ENCODE data around the gene ATP2B3.
"Not testable (repeated sequence)": the region's sequence is repeated elsewhere in the genome, so short reads cannot be mapped to it uniquely, and the experiment has no call there.

The ATP2B3 gene

DNA sequence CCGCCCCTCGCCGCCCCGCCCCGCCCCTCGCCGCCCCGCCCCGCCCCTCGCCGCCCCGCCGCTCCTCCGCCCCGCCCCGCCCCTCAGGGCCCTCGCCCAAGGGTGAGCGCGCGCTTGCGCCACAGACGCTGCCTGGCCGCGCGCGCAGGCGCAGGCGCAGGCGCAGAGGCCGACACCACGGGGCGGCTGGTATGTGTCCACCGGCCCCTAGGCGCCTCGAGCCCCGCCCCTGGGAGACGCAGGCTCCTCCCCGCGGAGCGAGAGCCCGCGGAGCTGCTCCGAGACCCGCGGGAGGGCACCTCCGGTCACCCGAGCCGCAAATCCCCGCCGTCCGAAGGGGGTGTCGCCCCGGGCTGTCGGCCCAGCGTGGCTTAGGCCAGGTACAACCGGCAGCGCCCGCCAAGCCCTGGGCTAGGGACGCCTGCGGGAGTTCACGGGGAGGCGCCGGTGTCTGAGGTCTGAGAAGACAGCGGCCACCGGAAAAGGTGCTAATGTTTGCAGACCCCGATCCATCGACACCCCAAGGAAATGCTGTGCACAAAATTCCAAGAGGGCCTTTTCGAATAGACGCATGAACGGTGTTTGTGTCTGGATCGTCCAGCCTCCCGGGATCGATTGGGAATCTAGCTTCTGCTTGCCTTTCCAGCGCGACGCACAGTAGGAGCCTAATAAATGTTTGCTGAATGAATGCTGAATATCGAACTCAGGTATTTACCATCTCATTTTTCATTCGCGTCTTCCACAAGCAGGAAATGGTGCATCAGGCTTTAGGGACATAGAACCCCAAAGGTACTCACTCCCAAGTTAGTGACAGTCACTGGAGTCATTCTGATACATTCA, 82.0 kb downstream of the ATP2B3 start:
- DNase-seq: peak; percentile 44

DNA sequence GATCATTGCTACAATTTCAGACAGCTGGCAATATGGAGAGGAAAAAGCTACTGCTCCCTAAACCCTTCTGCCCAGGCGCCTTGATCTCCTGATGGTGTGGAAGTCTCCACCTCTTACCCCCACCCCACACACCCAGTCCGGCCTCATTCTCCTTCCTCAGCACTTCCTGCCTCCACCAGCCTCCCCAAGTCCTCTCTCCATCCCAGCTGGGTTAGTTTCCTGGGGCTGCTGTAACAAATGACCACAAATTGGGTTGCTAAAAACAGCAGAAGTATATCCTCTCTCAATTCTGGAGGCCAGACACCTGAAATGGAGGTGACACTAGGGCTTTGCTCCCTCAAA, 82.6 kb downstream of the ATP2B3 start:
- no peak for DNase-seq

DNA sequence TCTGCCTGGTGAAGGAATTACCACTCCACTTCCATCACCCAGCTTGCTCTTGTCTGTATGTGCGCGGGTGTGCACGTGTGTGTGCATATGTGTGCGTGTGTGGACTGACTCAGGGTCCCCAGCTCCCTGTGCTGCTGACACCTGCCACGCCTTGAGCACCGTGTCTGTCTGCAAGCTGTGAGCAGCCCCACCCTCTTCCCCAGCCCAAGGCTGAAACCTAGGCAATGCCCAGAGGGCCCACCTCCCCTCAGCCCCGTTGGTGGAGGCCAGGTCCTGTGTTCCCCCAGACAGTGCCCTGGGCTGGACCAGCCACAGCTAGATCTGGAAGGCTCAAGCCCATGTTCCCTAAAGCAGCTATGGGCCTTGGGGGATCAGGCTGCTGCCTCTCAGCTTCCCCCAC, 83.5 kb downstream of the ATP2B3 start:
- DNase-seq: no peak

DNA sequence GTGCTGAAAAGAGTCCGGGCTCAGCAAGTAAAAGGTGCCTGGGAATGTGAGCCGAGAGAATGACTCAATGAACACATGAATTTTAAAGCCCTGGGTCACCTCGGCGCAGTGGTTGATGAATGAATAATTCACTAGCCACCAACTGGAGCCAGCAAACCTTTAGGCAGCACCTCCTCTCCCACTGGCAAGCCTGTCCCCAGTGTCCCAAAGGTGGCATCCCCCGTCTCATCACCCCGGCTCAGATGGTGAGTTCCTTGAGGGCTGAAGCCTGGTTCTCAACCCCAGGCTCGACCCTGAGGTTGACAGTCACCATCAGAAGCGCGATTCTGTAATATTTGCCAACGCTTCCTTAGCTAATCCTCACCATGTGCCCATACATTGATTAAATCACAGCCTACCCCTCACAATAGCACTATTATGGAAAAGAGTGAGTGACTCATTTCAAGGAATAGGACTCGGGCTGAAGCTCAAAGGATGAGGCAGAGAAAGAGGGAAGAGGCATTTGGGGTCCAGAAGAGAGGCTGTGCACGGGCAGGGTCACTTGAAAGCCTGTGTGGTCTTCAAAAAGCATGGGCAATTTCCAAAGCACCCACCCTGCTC, 84.2 kb downstream of the ATP2B3 start:
- no peak for DNase-seq

DNA sequence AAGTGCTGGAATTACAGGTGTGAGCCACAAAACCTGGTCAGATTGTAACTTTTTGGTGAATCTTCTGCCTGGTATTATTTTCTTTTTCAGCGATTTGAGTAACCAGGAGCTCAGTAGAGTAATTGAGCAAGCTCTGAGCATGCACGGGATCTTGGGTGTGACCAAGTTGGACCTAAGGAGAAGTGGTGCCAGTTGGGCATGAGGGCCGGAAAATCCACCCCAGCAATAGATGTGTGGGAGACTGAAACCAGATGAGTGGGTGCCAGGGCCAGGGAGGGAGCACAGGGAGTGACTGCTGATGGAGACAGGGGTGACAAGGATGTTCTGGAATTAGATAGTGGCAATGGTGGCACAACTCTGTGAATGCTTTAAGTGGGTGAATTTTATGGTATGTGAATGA, 85.2 kb downstream of the ATP2B3 start:
- DNase-seq: no peak

DNA sequence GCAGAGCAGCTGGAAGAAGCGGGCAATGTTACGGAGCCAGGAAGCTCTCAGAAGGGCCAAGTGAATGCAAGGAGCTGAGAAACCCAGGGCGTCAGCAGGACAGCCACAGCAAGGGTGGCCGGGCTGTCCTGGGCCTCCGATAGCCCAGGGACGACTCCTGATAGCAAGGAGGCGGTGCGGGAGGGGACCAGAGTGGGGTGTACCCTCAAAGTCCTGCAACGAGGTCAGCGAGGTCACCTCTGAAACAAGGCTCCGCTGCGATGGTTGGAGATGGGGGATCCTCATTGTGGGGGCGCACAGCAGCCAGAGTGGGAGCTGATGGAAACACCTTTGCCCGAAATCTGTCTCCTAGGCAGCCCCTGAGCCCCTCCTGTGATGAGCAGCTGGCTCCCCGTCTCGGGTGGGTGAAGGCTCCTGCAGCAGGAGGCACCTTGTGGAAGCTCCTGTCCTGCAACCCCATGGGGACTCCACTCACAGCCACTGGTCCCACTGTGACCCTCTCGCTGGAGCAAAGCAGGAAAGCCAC, 85.8 kb downstream of the ATP2B3 start:
- DNase-seq: no peak

DNA sequence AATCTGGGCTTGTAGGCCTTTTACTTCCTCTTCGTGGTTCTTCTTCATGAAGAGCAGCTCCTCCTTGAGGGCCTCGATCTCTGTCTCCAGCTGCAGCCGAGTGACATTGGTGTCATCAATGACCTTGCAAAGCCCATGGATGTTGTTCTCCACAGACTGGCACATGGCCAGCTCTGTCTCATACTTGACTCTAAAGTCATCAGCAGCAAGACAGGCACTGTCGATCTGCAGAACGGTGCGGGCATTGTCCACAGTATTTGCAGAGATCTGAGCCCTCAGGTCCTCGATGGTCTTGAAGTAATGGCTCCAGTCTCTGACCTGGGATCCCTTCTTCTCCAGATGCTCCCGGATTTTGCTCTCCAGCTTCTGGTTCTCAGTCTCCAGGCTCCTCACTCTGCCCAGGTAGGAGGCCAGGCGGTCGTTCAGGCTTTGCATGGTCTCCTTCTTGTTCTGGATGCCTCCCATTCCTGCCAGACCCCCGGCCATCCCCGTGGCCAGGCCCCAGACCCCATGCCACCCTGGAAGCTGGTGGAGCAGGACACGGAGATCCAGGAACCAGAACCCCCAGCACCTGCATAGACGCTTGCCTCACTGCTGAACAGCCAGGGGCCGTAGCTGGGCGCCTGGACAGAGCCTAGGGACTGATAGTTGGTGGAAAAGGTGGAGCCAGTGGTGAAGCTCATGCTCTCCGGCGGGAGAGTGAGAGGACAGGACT, 87.4 kb downstream of the ATP2B3 start:
- DNase-seq: not testable (repeated sequence)

DNA sequence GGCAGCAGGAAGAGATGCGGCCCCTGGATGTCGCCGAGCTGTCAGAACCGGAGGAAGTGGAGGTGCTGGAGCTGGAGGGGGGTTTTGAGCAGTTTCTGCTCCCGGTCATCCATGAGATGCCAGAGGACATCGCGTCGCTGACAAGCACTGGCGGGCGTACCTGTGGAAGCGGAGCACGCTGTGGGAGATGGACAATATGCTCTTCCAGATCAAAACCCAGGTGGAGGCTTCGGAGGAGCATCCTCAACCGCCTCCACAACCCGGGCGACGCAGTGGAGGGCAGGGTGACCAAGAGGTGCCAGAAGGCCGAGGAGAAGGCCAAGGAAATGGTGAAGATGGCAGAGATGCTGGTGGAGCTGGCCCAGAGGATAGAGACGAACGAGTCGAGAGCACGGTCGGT, 89.1 kb downstream of the ATP2B3 start:
- no peak for DNase-seq

DNA sequence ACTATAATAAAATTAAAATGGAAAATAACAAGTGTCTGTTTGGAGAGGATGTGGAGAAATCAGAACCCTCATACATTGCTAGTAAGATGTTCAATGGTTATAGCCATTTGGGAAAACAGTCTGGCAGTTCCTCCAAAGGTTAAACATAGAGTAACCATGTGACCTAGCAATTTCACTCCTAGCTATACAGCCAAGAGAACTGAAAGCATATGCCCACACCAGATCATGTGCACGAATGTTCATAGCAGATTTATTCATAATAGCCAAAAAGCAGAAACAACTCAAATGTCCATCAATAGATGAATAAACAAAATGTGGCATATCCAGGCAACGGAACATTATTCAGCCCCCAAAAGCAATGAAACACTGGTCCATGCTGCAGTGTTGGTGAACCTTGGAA, 90.9 kb downstream of the ATP2B3 start:
- no peak for DNase-seq

DNA sequence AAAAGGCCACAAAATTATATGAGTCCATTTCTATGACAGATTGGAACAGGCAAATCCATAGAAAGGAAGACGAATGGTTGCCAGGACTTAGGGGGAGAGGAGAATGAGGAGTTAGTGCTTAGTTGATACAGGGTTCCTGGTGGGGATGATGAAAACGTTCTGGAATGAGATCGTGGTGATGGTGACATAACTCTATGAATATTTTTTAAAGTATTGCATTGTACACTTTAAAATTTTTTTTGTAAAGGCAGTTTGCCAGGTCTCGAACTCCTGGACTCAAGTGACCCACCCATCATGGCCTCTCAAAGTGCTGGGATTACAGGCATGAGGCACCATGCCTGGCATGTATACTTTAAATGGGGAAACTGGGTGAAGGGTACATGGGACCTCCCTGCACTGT, 91.4 kb downstream of the ATP2B3 start:
- DNase-seq: no peak

DNA sequence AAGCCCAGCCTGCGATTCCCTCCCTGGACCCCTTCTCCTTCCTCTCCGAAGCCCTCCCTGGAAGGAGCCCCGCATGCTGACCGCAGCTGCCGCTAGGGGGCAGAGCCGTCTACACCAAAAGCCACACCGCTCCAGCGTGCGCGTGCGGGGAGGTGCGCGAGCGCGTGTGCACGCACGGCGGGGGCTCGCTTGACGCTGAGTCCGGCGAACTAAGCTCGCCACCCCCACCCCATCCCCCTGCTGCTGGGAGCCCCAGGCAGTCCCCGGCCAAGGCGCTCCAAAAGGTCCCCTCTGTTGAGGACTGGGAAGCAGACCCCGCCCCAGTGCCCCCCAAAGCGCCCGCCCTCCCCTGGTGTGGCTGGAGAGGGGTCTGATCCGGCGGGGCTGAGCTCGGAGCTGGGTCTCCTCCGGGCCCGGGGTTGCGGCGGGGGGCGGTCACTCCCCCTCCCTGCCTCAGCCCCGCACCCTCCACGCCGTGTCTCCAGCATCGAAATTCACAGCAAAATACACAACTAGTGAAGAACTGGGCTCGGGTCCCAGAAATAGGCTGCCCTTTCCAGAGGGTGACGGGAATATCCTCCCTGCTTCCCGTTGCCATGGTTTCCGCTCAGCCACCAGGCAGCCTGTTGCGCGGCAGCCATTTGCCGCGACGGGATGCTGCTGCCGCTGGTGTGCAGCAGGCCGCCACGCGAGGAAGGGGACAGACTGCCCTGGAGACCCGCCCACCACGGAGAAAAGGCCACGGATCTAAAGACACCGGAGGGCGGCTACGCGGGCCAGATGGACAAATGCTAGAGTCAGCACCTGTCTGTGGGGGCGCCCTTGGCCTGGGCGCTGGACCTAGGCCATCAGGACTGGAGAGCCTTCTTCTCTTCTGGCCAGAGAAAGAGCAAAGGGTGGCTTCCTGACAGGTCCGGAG, 92.7 kb downstream of the ATP2B3 start:
- DNase-seq: peak; percentile 40

DNA sequence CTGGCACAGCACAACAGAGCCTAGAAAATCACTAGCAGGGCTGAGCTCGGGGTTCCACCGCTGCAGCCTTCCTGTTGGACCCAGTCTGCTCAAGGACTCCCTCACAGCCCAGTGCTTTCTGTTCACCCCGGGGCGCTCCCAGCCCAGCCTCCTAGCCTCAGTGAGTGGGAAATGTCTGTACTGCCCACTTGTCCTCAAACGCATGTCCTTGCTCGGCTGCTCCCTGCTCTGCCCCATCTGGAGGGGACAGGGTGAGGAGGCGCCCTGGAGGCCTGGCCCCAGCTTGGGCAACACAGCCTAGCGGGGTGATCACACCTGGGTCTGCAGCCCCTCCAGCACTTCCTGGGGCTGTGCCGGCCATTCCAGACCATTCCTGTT, 93.4 kb downstream of the ATP2B3 start:
- no peak for DNase-seq

DNA sequence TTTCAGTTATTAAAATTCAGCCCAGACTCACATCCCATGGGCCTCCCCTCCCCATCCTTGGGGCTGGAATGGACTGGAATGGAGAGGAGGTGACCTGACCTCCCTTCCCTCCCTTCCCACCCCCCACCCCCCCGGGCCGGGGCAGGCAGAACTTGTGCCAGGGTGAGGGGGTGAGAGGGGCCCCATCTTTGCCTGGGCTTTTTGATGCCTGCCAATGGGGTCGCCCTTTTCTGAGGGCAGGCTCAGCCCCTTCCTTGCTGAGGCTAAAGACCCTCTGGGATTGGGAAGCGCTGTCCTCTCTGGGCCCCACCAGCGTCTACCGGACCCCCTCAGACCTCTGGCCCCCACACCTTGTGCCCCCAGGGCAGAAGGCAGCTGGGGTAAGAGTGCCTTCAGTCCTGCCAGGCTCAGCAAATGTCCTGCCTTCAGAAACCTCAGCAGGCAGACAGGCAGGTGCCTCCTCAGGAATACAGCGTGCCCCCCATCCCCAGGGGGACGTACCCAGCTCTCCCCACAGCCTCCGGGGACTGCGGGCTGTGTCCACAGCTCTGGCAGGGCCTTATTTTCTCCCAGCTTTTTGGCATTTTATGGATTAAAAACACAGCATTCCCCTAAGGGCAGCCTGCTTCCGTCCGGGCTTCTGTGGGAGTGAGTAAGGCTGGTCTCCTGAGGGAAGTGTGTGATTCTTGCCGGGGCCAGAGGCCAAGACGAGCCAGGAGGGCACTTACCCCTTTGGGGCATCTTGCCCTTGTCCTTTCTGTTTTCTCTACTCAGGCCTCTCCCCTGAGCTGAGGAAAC, 94.1 kb downstream of the ATP2B3 start:
- DNase-seq: no peak

DNA sequence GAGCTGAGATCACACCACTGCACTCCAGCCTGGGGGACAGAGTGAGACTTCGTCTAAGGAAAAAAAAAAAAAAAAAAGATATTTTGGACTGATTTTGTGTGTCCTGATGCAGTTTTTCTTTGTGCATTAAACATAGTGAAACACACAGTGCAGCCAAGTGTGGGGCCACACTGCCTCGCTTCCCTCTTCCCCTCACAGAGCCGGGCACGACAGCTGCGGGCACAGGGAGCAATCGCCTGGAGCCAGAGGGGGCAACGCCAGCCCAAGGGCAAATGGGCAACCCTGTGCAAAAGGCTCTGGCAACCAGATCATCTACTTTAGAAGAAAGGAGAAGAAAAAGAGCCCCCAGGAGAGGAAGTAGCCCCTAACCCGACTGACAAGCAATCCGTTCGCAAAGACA, 95.0 kb downstream of the ATP2B3 start:
- no peak for DNase-seq

DNA sequence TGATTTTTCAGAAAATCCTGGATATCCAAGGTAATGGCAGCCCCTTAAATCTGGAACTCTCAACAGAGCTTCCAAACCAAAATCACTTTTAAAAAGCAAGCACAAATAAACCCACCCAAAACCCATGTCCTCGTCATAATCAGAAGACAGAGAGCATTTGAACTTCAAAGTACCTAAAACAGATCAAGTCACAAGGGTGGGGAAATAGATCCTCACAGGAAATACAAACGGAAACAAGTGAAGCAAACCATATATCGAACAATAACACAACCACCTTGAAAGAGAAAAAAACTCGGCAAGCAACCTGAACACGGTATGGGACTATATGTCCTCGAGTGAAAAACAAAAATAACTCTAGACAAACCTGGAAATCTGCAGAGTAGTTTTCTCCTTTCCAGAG, 97.4 kb downstream of the ATP2B3 start:
- DNase-seq: no peak

DNA sequence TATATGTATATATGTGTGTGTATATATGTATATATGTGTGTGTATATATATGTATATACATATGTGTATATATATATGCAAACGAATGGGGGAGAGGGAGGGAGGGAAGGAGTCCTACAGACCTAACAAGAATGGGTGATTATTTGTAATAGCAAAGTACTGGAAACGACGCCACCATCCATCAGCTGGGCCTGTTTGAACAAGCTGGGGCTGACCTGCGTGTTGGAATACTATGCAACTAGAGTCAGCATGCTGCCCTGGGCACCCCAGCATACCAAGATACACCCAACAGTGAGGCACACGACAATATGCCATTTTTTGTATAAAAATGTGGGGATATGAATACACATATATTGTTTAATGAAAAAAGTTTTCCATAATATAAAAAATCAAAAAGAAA, 103.1 kb downstream of the ATP2B3 start:
- DNase-seq: no peak

DNA sequence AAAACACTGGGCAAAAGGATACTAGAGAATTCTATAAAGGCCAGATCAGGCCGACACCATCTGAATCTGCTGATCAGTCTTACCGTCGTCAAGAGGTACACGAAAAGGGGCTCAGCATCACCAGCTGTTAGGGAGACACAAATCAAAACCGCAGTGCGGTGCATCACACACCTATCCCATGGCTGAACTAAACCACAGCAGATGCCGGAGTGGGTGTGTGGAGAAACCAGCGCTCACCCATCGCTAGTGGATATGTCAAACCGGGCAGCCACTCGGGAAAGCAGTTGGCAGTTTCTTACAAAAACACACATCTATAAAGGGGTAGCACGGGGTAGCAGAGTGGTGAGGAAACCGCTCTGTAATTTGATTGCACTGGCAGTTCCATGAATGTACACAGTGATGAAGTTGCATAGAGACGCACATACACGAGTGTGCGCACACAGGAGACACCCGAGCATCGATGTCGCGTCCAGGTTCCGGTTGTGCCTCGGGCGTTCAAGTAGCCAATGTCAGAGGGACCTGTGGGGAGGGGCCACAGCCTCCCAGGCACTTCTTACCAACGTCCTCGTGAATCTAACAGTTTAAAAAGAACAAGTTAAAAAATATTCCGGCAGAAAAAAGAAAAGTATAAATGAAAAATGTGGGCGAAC, 104.6 kb downstream of the ATP2B3 start:
- DNase-seq: no peak

DNA sequence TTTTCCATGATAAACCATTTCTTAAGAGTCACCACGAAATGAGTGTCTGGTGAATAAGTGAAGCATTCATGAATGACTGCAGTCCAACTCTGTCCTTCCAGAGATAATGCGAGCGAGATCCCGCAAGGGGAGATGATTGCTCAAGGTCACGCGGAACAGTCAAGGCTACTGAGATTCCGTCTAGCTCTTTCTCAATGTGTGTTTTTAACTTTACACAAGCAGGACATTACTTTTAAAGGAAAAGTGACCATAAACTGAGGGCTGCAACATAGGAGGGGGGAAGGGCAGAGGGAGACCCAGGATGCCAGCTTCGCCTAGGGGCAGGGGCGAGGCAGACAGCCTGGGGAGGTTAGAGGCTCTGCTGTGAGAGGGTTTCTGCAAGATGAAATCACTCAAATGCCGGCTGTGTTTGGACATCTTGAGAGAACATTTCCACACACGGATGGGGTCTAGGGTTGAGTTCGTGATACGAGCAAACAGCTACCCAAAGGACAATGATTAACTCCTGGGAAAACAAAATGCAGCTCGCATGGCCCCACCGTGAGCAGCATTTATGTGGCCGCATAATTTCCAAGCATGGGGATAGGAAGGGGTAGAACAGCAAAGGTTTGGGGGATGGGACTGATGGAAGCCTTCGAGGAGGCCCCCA, 105.3 kb downstream of the ATP2B3 start:
- no peak for DNase-seq

DNA sequence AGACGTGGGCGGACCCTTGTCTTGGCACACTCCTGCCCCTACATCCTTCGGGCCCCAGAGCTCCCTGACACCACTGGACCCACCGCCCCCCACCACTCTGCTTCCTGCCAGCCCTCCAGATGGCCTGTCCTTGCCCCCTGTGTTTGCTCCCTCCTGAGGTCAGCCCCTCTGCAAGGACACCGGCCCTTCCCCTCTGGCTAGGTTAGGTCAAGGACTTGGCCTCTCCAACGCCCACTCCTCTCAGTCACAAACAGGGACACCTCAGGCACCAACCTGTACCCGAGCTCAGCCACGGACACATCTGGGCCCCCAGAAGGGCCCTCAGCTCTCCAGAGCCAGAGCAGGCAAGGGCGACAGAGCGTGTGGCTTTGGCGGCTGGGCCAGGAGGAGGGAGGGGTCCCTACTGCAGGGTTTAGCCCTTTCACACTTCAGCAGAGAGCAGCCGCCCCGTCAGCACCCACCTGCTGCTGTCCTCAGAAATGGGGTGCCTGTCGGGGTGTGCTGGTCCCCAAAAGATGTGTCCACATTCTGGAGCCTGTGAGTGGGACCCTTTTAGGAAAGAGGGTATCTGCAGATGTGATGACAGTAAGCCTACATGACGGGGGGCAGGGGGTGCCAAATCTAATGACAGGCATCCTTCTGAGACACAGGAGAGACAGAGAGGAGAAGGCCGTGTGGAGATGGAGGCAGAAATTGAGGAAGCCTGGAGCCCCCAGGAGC, 106.0 kb downstream of the ATP2B3 start:
- no peak for DNase-seq

All from DMS79 treated with DMSO at 0.1 percent for 48 hours (cell line).